Effector CD8-positive, alpha-beta T cell (primary cell): ENCODE results near the gene BTBD2.

Source experiments
- DNase-seq: peaks from one replicate; lab custom pipeline; 2025; lab: John Stamatoyannopoulos, UW

The BTBD2 gene

GRCh38 chr19:2050991-2051772 is 35.7 kb upstream of the BTBD2 start, which contains the start of gene MKNK2:
Gene MKNK2, minus strand, starts transcription at chr19:2051244. Its CDS starts 393 bp downstream, at chr19:2050851.
- DNase-seq: peak; percentile 94

- DNase-seq: no peak
These were observed 35.0 kb upstream of the BTBD2 start for GRCh38 chr19:2050349-2050990.

DNA sequence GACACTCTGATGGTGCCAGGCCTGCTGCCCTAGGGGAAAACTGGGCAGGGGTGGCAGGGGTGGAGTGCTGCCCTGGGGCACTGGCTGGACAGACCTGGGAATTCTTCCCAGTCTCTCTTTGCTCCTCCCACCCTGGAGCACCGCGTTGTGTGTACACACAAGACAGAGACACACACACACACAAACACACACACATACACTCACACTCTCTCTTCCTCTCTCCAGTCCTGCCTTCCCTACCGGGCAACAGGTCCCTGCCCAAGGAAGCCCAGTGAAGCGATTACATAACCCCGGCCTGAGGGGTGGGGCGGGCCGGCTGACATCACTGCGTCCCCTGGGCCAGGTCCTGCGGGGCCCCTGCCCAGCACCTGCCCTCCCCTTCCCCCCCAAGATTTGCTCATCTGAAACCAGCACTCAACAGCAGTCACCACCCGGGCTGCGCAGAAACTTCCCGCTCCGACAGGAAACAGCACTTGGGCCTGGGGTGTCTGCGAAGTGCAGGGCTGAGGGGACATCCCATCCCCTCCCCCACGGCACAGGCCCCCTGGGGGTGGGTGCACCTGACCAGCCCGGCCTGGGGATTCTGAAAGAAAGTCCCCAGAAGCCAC is 34.3 kb upstream of the BTBD2 start:
- peak; percentile 48 for DNase-seq

- DNase-seq: no peak
These were observed 33.6 kb upstream of the BTBD2 start for GRCh38 chr19:2048959-2049740.

DNA sequence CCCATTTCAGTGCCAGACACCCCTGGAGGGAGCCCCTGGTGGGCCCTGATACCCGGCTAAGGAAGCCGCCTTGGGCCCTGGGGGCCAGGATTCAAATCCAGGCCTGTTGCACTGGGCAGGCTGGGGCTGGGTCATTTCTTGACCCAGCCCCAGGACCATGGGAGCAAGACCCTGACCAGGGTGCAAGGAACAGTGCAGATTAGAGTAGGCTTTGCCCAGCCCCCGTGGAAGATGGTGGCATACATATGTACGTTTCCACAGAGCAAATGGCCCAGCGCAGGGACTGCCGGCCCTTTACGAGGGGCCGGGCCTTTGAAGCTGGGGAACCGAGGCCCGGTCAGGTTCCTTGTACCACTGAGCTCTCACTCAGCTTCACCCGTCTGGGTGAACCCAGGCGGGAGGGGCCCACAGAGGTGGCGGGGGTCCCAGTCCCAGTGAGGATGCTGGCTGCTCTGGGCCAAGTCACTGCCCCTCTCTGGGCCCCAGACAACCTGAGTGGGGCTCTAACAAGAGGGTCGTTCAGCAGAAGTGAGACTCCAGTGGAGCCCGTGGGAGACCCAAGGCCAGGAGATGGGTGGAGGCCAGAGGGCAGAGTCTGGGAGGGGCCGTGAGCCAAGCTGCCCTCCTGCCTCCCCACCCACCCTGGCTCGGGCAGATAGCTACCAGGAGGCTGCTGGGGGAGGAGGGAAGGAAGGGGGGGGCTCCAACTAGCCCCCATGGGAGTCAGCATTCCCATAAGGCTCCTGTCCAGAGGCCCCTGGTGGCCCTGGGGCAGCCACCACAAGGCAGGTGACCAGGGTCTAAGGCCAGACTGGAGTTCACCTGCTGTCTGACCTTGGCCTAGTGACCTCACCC is 32.8 kb upstream of the BTBD2 start:
- DNase-seq: no peak

- DNase-seq: no peak
These were observed 32.1 kb upstream of the BTBD2 start for GRCh38 chr19:2047449-2048103.

- DNase-seq: no peak
These were observed 31.5 kb upstream of the BTBD2 start for GRCh38 chr19:2047076-2047448.

DNA sequence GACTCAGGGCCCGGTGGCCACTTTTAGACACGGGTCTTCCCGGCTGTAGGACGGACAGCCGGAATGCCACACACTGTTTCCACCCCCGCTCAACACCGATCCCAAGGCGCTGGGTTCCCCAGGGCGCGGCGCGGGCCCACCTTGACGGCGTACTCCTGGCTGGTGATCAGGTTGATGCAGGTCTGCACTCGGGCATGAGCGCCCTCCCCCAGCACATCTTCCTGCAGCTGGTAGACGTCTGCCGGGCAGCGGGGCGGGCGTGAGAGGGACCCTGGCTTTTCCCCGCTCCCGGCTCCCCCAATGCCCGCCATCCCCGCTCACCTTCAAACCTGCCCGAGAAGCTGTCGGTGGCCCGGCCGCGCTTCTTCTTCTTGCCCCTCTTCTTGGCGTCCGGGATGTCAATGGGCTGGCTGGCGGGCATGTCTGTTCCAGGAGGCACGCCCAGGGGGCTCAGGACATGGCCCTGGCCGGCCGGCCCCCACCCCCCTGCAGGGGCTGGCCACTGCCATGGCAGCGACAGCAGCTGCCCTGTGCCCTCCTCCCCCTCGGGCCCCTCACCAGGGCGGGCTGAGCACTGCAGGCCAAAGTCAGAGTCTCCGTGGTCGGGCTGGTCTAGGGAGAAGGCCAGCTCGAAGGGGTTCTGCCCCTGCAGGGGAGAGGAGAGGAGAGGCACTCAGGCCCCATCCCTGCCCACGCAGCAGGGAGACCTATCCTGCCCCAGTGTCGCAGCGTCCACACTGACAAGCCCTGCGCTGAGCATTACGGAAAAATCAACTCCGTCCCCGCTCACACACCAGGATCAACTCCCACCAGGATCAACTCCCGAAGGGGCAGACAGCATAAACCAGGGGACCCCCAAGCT is 30.8 kb upstream of the BTBD2 start:
- DNase-seq: no peak

- DNase-seq: no peak
These were observed 30.1 kb upstream of the BTBD2 start for GRCh38 chr19:2045501-2046045.

- no peak for DNase-seq
These were observed 29.4 kb upstream of the BTBD2 start for GRCh38 chr19:2044709-2045500.

DNA sequence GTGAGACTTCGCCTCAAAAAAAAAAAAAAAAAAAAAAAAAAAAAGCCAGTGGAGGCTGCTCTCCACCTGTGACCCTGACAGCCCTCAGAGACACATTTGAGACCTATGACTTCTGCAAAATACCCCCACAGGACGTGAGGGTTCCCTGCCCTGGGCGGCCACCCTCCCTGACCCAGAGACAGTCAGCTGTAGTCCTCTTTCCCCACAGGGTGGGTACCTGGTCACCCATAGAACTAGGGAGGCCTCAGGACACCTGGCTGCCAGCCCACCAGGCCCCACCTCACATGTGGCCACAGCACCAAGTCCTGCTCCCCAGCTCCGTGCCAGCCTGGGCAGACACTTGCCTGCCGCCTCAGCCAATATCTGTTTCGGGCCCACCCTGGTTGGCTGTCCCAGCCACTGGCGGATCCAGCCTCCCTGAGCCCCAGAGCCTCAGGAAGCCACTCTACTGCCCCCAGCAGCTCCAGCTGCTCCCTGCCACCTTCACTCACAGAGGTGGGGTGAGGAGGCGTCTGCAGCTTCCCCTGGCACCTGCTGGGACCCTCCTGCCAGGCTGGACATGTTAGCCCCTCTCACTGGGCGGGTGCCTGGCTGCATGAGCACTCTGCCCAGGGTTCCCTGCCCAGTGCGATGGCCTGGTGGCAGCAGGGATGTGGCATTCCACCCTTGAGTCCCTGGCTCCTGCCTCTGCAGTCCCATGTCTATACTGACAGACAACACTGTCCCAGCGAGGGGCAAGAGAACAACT is 28.6 kb upstream of the BTBD2 start:
- DNase-seq: no peak

- DNase-seq: no peak
These were observed 27.7 kb upstream of the BTBD2 start for GRCh38 chr19:2043251-2043641.

DNA sequence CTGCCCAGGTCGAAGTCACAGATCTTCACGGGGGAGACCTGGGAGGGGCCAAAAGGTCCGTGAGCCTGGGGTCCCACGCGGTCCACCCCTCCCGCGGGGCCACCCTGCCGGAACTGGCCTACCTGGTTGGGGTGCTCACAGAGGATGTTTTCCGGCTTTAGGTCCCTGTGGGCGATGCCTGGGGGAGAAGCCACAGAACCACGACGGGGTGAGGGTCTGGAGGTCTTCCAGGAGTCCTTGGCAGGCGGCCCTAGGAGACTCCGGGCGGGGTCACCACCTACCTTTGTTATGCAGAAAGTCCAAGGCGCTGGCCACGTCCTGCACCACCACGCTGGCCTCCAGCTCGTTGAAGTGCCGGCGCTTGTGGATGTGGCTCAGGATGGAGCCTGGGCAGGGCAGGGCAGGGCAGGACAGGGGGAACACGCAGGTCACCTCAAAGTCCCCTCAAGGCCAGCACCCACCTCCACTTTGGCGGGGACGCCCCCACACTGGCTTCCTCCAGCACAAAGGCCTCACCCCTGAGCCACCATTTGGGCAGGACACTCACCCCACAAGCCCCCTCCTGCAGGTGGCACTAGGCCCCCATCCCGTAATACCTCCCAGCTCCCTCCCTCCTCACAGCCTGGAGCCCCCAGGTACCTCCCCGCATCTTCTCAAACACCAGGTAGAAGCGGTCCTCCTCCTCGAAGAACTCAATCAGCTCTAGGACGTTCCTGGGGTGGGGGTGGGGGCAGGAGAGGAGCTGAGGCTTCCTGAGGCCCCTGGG is 27.2 kb upstream of the BTBD2 start:
- no peak for DNase-seq

- DNase-seq: peak; percentile 99
These were observed 26.4 kb upstream of the BTBD2 start for GRCh38 chr19:2041683-2042484.

DNA sequence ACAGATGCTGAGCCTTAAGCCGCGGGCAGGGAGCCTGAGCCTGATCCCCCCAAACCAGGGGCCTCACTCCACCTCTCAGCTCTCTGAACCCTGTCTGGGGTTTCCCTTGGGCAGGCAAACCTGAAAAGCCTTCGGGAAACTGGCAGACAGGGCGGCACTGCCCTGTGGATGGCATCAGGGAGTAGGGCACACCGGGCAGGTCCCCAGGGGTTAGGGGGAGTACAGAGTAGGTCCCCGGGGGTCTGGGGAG is 25.8 kb upstream of the BTBD2 start:
- DNase-seq: no peak

GRCh38 chr19:2040647-2041432 is 25.3 kb upstream of the BTBD2 start:
- DNase-seq: no peak
